Measurements from ENCODE around the gene IFI27L2.

Gene IFI27L2

DNA sequence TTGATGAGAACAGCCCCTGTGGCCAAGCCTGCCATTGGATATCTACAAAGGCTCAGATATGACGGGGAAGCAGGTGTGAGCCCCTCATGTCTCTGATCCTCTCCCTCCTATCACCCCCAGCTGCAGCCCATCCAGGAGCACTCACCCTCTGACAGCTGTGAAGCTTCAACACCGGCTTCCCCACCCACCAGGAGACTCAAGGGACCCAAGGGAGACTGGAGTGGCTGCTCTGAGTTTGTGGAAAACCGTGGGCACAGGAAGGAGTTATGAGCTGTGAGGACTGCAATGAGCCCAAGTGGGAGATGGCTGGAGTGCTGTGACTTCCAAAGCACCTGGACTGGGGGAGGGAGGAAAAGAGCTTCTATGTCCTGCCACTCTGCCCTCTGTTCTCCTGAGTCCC is 7.9 kb downstream of the IFI27L2 start:
- no peak for DNase-seq

DNA sequence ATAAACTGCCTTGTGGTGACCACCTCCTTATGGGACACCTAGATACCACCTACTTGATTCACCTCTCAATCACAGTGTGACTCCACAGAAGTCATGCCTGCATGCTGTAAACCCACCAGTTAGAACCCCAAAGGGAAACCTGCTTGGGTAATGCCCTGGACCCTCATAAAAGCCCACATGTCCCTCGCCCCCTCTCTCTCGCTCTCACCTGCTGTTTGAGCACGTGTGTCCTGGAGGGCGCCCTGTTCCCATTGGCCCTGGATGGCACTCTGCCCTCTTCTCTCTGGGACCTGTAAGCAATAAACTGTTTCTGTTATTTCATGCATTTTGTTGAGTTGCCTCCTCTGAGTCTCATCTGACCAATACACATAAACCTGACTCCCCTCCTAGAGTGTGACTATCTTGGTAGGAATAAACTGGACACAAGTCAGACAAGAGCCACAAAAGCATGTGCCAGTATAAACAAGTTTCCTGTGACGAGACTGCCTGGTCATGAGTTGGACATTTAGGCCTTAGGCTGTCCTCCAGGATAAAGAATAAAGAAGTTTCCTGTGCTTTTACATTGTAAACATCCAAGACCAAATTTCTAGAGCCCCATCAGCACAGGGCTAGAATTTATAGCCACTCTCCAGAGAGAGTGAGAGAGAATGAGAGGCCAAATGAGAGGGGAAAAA is 8.6 kb downstream of the IFI27L2 start:
- DNase-seq: no peak

DNA sequence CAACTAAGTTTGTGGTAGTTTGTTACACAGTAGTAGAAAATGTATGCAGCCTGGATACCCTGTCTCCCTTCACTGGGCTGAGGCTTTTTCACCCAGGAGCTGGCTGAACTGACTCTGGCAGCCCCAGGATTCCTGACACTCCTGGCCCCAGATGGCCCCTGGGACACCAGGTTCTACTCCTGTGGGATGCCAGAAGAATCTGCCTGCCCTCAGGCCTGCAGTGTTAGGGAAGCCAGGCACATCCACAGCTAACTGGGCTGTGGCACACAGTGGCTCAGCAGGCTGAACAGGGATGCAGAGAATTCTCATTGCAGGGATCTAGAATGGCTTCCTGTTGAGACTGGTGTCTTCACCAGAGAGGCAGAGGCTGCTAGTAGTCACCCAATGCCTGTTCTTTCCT is 10.3 kb downstream of the IFI27L2 start:
- no peak for DNase-seq

DNA sequence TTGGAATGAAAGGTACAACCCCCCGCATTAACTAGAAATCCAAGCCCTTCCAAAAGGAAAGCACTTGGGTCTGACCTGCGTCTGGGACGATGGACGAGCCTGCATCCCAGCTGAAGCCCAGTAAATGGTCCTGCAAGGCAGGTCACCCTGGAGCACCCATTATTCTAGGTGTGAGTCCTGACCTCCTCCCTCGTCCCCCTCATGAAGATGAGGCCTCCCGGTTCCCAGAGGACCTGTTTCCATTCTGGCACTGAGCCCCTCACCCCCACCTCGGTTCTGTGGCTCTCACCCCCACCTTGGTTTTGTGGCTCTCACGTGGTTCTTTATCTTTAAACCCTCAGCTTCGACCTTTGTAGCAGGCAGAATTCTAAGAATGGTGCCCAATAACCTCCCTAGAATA is 11.5 kb downstream of the IFI27L2 start:
- no peak for DNase-seq

DNA sequence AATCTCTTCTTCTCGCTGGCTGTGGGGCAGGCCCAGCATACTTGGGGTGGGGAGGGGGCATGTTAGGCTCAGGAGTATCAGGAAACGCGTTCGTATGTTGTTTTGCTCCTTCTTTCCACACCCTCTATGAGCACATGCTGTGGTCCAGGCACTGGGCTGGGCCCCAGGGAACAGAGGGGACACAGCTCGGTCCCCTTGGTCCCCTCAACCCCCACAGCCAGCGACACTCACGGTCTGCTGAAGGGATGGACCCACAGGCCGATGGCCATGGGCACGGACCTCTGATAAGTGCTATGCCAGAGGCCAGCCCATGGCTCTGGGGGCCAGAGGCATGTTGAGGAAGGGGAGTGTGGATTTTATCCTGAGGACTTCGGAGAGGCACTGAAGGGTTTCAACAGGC is 12.7 kb downstream of the IFI27L2 start:
- no peak for DNase-seq

DNA sequence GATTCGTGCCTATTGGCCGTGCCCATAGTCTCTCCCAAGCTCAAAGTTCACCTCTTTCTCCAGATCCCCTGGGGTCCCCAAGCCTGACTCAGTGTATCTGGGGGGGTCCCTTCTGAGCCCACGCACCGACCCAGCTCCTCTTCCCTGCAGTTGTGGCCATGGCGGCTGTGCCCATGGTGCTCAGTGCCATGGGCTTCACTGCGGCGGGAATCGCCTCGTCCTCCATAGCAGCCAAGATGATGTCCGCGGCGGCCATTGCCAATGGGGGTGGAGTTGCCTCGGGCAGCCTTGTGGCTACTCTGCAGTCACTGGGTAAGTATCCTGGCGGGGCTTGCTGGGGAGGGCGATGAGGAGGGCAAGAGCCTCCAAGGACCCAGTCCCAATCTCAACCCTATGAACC is 13.8 kb downstream of the IFI27L2 start:
- no peak for DNase-seq

DNA sequence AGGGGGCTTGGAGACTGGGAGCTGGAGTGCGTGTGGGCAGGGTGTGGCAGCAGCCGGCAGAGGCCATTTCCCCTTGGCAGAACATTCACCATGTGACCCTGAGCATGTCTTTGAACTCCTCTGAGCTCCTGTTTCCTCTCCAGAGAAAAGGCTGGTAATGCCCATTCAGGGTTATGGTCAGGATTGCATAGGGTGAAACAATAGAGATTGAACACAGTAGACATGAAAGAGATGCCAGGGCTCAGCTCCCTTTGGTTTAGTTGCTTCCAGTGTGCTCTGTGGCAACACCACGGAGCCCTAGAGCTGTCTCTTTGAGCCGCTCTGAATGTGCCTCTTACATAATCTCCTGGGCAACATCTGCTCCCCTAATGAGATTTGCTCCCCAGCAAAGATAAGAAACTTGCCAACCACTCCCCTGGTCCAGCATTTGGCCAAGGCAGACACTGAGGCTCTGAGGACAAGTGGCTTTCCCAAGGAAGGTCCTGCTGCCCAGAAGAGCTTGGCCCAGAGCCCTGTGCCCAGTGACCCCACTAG is 14.3 kb downstream of the IFI27L2 start:
- DNase-seq: no peak

DNA sequence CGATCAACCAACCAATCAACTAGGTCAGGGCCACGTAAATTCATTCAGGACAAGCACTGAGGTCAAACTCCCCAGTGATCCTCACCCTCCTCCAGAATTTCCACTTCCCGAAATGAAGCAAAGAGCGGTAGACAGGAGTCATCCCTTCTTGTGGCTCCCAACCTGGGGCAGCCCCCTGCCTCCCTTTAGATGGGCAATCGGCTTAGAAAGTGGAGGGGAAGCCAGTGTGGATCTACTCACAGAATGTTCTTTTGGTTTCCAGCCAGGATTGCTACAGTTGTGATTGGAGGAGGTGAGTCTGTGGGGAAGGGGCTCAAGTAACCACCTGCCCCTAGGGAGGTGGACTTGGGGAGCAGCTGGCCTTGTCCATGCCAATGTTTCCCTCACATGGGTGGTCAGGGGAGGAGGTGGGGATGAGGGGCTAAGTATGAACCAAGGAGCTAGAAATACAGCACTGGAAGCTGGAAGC is 14.8 kb downstream of the IFI27L2 start:
- no peak for DNase-seq

DNA sequence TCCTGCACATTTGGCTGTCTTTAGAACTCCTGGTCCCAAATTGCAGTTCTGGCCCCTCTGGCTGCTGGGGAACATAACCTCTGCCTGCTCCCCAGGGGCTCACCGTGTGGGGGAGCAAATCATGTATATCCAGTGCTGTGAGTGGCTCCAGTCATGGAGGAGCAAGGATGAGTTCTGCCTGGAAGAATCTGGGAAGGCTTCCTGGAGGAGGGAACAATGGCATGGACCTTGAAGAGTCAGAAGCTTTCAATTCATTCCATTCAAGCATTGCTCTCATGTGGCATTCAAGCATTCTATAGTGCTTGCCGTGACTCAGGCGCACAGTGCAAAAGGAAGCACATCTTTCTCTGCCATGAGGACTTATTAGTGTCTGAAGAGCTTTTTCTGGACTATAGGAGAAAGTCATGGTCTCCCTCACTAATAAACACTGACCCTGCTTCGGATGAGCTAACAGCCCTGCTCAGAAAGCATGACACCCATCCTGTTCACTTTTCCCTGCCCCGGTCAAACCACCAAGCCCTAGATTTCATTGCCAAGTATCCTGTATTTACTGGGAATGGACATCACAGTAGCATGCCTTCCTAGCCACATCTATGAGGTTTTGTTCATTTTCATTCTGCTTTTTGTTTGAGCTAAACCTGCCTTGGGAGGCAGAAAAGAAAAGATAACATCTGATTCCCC is 15.4 kb downstream of the IFI27L2 start:
- DNase-seq: no peak

DNA sequence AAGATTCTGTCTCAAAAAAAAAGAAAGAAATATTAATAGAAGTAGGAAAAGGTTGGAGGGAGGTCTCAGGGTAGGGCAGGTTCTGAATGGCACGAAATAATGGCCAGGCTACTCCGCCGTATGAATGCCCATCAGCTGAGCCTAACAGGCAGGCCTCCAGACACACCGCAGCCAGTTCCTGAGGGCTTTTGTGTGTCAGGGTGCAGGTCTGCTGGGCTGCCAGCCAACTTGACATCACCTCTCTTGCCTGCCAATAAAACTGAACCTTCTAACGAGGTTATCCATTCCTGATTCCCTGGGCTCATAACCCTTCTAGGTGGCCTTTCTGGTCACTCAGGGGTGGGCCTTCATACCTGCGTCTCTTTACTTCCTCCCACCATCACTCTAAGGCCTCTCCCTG is 15.9 kb downstream of the IFI27L2 start:
- DNase-seq: no peak

DNA sequence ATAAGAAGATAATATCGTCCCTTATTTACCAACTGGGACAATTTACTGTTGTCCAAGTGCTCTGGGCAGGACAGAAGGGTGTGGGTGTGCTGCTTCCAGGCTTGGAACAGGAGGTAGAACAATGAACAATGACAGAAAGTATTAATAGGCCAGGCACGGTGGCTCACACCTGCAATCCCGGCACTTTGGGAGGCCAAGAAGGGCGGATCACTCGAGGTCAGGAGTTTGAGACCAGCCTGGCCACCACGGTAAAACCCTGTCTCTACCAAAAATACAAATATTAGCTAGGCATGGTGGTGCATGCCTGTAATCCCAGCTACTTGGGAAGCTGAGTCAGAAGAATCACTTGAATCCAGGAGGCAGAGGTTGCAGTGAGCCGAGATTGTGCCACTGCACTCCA is 16.3 kb downstream of the IFI27L2 start:
- DNase-seq: no peak

DNA sequence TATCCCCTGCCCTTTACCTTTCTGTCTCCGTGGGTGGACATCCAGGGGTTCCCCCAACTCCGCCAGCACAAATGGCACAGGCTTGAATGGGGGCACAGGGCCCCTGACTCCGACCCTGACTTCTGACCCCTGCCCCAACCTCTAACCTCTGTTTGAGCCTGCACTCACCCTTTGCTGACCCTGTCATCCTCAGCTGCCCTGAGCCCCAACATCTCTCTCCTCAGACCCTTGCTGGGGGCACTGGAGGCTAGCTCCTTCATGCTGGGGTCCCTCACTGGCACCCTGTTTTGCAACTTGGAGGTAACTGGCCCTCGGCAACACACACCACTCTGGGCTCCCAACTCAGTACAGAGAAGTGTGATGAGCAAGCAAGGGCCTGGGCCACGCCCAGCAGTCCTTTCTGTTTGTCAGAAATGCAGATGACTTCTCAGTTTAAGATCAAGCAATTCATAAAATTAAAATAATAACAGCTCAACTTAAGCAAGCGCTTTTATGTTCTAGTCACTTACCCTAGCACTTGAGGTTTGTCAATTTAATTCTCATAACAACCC is 16.8 kb downstream of the IFI27L2 start:
- DNase-seq: no peak

DNA sequence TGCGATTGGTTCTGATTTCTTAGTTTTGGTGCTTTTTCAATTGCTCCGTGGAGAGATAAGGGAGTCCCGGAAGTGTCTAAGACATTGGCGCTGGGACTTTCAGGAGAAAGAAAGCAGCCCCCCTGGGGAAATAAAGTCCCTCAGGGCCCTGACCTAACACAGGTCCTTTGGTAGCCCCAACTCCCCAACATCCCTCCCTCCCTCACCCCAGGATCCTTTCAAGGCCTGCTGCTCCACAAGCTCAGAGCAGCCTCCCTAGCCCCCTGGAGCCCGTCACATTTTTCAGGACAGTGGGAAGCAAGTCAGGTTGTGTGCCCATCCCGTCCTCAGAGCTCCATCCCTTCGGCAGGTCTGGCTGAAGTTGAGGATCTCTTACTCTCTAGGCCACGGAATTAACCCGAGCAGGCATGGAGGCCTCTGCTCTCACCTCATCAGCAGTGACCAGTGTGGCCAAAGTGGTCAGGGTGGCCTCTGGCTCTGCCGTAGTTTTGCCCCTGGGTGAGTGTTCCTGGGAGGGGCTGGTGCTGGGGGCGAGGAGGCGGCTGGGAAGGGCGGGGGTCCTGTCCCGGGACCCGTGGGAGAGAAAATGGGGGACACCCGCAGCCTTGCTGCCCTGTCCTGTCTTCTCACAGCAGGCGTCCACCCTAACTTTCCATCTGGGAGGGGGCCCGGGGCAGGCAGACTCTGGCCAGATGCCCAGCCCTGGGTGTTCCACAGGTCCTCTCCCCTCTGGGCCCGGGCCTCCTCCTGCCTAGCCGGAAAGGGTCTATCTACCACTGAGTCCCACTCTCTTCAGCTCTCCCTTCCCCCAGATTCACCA is 17.9 kb downstream of the IFI27L2 start:
- no peak for DNase-seq

DNA sequence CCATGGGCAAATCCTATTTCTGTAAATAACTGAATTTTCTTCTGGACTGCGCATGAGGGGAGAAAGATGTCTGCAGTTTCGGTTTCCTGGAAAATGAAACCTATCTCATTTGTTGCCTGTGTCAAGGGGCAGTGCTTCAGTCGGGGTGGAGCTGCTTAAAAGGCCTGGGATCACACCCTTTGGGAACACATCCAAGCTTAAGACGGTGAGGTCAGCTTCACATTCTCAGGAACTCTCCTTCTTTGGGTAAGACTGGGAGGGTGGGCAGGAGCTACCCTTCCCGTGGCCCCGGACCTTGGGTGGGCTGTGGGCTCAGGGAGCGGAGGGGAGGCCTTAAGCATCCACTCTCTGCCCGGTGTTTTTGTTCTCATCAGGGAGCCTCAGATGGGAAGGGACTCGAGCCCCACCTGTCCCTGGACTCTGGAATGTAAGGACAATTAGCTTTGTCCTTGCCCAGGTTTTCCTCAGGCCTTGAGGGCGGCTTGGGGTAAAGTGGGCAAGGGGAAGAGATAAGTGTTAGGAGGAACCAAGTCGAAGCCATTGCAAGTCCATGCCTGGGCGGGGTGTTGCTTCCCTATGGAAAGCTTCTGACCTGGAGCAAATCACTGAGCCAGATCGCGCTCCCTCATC is 18.7 kb downstream of the IFI27L2 start, which contains the start of gene IFI27:
TSS of gene IFI27 (plus strand) at position 185 of the 630 bp plus-strand sequence.
- no peak for DNase-seq

DNA sequence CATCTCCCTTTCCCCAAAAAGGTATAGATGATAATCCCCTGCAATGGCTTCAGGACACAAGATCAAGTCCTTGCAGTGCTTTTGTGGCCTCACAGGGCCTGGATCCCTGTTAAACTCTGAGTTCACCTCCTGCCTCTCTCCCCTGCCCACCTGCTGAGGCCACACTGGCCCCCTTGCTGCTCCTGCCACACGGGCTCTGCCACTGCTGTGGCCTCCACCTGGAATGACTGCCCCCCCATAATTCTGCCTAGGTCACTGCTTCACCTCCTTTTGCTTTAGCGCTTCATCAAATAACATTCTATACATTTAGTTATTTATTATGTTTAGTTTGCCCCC is 19.5 kb downstream of the IFI27L2 start:
- no peak for DNase-seq

DNA sequence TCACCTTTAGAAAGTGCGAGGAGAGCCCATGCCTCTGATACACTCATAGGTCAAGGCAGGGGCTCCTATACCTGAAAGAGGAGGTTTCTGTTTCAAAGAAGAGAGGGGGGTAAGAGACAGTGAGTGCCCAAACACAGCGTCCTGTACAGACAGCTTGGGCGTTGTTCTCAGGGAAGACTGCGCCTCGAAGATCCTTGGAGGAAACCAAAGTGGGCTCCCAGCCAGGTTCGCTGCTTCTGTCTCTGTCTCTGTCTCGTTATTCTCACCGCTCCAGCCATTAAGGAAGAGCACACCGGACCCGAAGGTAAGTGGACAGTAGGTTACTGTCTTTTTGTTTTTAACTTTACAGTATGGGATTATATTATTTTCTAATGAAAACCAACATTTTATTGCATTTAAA is 24.7 kb downstream of the IFI27L2 start:
- DNase-seq: no peak

DNA sequence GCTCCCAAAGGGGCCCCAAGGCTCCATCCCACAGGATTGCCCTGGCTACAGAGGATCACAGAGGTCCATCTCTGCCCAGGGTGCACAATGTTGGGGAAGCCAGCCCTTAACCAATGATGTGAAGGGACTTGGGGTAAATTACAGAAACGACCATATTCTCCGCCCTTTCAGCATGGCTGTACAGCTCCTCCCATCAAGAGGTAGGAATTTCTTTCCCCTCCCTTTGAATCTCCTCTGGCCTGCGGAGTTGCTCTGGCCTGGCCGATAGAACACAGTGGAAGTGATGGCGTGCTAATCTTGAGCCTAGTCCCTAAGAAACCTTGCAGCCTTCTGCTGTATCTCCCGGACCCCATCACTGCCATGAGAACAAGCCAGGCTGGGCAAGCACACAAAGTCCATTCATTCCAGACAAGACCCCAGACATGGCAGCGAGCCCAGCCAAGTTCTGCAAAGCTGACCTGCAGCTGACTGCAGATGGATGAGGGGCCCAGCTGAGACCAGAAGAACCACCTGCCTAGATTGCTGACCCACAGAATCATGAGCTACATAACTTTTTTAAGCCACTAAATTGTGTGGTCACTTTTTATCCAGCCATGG is 25.8 kb downstream of the IFI27L2 start:
- DNase-seq: no peak

DNA sequence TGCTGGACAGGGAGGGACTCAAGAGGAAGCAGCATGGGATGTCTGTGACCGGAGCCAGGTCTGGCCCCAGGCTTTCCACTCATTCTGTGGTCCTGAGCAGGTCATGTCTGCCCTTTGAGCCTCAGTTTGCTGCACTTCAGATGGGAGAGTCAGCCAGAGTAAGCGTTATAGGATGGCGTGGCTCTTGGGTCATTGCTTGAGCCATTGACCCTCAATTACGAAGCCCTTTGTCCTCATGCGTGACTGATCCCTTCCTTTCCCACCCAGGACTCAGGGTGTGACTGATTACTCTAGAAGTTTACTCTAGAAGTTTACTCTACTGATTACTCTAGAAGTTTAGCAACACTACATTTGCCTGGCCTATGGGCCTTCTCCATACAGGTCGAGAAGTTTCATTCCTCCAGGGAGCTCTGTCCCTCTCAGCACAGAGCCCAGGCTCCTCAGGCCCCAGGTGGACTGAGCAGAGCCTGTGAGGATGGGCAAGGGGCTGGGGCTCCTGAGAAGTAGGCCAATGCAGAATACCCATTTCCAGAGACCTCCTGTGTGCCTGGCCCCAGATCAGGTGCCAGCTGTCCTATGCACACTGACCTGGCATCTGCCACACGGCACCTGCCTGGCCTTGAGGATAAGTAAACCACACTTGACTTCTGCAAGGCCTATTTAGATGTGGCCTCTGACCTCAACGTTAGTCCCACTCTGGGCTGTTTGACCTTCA is 26.5 kb downstream of the IFI27L2 start:
- DNase-seq: no peak

DNA sequence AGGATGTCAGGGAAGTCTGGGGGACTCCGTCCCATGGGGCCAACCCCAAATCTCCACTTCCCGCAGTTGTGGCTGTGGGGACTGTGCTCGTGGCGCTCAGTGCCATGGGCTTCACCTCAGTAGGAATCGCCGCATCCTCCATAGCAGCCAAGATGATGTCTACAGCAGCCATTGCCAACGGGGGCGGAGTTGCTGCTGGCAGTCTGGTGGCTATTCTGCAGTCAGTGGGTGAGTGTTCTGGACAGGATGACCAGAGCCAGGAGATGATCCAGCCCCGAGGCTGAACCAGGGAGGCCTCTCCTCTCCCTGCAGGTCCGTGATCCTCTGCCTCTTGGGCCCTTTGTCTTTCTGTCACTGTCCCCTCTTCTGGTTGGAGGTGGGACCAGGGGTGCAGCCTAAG is 27.7 kb downstream of the IFI27L2 start:
- no peak for DNase-seq

DNA sequence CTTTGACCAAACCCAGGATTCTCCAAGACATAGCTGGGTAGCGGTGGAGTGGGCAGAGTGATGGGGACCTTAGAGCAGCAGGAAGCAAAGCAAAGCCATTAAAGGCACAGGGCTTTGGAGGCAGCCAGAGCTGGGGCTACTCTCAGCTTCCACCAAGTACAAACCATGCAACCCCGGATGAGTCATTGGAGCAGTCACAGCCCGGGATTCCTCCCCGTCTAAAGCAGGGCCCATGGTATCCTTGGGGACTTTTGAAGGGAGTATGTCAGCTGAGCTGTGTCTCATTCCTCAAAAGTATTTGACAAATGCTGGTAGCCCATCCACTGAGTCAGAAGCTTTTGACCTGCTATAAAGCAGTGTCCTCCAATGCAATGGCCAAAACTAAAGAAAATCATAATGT is 28.6 kb downstream of the IFI27L2 start:
- no peak for DNase-seq

DNA sequence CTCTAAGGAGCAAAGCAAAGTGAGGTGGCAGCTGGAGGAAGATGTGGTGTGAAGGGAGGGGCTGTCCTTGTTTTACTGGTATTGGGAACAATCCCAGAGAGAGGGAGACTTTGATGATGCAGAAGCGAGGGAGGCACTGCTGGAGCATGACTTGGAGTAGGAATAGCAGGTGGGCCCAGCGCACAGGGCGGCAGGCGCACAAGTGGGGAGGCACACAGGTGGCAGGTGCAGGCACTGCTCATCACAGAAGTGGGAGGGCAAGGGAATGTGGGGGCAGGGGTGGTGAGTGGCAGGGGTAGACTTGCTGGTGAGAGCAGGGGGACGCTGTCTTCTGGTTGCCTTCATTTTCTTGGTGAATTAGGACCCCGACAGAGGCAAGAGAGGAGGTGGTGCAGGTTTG is 30.4 kb downstream of the IFI27L2 start:
- DNase-seq: no peak

Measured in NCI-H2081 (cell line).